Measurements from ENCODE around the gene CFAP119. TPM values are rescaled to one million over a fixed set of nuclear protein-coding genes. Genes with fewer than 3 reads are reported as not detected.

The CFAP119 gene
- total RNA-seq, 4 donors from 2014 or later = 0.42 to 2.9 (median 1.4) TPM

DNA sequence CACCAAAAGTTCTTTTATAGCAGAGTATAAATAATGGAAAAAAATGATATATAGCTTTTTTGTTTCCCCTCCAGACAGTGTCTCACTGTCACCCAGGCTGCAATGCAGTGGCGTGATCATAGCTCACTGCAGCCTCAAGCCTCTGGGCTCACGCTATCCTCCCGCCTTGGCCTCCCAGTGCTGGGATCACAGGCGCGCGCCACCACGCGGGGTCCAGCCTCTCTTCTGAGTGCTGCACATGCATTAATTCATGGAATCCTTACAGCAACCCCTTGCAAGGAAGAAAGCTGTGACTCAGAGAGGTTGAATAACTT, 43.2 kb upstream of the CFAP119 start:
- WGBS = 33% methylated on average over 8 of the region's 8 CpGs
- Histone ChIP-seq H3K27me3 (no peaks in the 10 kb centered on the region), H3K4me3 (peak overlapping the region; percentile 77 to 87 (median 82)), H3K36me3 (no peaks in the 10 kb centered on the region), H3K27ac (replicated peaks in 1 of 4) (peak overlapping the region; percentile 87 to 95 (median 91)), H3K4me1 (peaks cover 10 to 24% (median 21%) of the 10 kb centered on the region in 4 donors), H3K9me3 (no peaks in the 10 kb centered on the region)
- intact Hi-C loops (cut with DNase I) = loop anchor here (2.0 kb wide), 1 partner anchor 18 kb away; the partner anchor contains the start of gene ZNF629
- no peak for TF ChIP-seq POLR2A (IDR thresholded peaks at IDR 0.05; ENCODE audit: low read depth)
- TF ChIP-seq POLR2AphosphoS5 (IDR thresholded peaks at IDR 0.05) = no peak
- TF ChIP-seq, protein P1, sequence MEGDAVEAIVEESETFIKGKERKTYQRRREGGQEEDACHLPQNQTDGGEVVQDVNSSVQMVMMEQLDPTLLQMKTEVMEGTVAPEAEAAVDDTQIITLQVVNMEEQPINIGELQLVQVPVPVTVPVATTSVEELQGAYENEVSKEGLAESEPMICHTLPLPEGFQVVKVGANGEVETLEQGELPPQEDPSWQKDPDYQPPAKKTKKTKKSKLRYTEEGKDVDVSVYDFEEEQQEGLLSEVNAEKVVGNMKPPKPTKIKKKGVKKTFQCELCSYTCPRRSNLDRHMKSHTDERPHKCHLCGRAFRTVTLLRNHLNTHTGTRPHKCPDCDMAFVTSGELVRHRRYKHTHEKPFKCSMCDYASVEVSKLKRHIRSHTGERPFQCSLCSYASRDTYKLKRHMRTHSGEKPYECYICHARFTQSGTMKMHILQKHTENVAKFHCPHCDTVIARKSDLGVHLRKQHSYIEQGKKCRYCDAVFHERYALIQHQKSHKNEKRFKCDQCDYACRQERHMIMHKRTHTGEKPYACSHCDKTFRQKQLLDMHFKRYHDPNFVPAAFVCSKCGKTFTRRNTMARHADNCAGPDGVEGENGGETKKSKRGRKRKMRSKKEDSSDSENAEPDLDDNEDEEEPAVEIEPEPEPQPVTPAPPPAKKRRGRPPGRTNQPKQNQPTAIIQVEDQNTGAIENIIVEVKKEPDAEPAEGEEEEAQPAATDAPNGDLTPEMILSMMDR (IDR thresholded peaks at IDR 0.05) = no peak
- TF ChIP-seq EP300 (IDR thresholded peaks at IDR 0.05) = no peak
- no peak for DNase-seq (ENCODE audit: extremely low spot score)

DNA sequence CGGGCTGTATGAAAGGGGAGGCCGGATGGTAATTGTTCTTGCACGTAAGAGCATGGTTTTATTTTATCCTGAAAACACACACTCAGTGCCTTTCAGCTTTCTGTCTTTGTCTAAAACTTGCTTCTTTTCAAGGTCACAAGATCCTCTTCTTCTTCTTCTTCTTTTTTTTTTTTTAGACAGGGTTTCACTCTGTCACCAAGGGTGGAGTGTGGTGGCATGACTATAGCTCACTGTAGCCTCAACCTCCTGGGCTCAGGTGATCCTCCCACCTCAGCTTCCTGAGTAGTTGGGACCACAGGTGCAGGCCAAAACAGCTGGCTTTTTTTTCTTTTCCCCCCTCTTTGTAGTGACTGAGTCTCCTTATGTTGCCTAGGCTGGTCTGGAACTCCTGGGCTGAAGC, 41.1 kb upstream of the CFAP119 start:
- no peak for DNase-seq (ENCODE audit: extremely low spot score)
- H3K27ac ChIP-seq (replicated peaks in 1 of 4) = no peak overlapping the region
- H3K4me1 ChIP-seq = peaks cover 10 to 24% (median 21%) of the 10 kb centered on the region in 4 donors
- 64% methylated on average over 3 of the region's 3 CpGs for WGBS
- H3K27me3 ChIP-seq = no peaks in the 10 kb centered on the region
- TF ChIP-seq POLR2AphosphoS5 (IDR thresholded peaks at IDR 0.05) = no peak
- no peak for TF ChIP-seq EP300 (IDR thresholded peaks at IDR 0.05)
- TF ChIP-seq, protein P1 (IDR thresholded peaks at IDR 0.05) = no peak
- TF ChIP-seq POLR2A (IDR thresholded peaks at IDR 0.05; ENCODE audit: low read depth) = no peak
- no peaks in the 10 kb centered on the region for H3K36me3 ChIP-seq
- H3K4me3 ChIP-seq = no peak overlapping the region
- intact Hi-C loops (cut with DNase I) = no loop called here
- H3K9me3 ChIP-seq = no peaks in the 10 kb centered on the region

DNA sequence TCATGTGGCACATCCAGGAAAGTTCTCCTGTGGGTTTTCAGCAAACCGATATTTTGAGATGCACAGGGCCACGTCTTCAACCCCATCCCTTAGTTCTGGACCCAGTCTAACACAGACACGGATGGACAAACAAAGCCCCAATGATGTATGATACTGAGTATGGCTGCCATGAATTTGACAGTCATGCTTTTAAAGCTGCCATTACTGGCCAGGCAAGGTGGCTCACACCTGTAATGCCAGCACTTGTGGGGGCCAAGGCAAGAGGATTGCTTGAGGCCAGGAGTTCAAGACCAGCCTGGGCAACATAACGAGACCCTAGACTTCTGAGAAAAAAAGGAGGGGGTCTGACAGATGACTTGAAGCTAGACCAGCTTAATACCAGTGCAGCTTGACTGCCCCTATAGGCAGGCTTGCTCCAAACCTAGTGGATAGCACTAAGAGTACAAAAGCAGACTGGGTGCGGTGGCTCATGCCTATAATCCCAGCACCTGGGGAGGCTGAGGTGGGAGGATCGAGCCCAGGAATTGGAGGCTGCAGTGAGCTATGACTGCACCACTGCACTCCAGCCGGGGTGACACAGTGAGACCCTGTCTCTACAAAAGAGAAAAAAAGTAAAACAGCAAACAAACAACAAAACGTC, 35.9 kb upstream of the CFAP119 start:
- 83% methylated on average over 8 of the region's 8 CpGs for WGBS

DNA sequence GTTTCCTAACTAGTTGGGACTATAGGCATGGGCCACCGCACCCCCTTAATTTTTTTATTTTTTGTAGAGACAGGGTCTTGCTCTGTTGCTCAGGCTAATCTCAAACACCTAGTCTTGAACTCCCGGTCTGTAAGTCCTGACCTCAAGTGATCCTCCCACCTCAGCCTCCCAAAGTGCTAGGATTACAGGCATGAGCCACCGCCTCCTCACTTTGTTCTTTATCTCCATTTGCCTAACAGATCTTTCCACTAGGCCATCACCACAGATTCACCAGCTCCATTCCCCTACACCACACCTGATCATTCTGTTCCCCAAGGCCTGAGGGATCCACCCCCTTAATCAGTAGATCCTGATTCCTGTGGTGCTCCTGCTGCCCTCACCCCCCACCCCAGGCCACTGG, 32.8 kb upstream of the CFAP119 start:
- no peak for DNase-seq (ENCODE audit: extremely low spot score)
- TF ChIP-seq POLR2AphosphoS5 (IDR thresholded peaks at IDR 0.05) = no peak
- TF ChIP-seq, protein P1 (IDR thresholded peaks at IDR 0.05) = no peak
- TF ChIP-seq POLR2A (IDR thresholded peaks at IDR 0.05; ENCODE audit: low read depth) = no peak
- TF ChIP-seq EP300 (IDR thresholded peaks at IDR 0.05) = no peak
- Histone ChIP-seq H3K4me1 (no peaks in the 10 kb centered on the region), H3K27ac (replicated peaks in 1 of 4) (no peak overlapping the region), H3K27me3 (no peaks in the 10 kb centered on the region), H3K4me3 (no peak overlapping the region), H3K9me3 (no peaks in the 10 kb centered on the region), H3K36me3 (no peaks in the 10 kb centered on the region)
- intact Hi-C loops (cut with DNase I) = no loop called here
- 89% methylated on average over 3 of the region's 3 CpGs for WGBS

More for the DNA sequence above, 35.9 kb upstream of the CFAP119 start:
- Histone ChIP-seq H3K27ac (replicated peaks in 1 of 4) (no peak overlapping the region), H3K4me1 (no peaks in the 10 kb centered on the region), H3K36me3 (no peaks in the 10 kb centered on the region), H3K9me3 (no peaks in the 10 kb centered on the region), H3K27me3 (no peaks in the 10 kb centered on the region), H3K4me3 (no peak overlapping the region)
- intact Hi-C loops (cut with DNase I) = no loop called here
- no peak for DNase-seq (ENCODE audit: extremely low spot score)
- no peak for TF ChIP-seq POLR2AphosphoS5 (IDR thresholded peaks at IDR 0.05)
- no peak for TF ChIP-seq POLR2A (IDR thresholded peaks at IDR 0.05; ENCODE audit: low read depth)

DNA sequence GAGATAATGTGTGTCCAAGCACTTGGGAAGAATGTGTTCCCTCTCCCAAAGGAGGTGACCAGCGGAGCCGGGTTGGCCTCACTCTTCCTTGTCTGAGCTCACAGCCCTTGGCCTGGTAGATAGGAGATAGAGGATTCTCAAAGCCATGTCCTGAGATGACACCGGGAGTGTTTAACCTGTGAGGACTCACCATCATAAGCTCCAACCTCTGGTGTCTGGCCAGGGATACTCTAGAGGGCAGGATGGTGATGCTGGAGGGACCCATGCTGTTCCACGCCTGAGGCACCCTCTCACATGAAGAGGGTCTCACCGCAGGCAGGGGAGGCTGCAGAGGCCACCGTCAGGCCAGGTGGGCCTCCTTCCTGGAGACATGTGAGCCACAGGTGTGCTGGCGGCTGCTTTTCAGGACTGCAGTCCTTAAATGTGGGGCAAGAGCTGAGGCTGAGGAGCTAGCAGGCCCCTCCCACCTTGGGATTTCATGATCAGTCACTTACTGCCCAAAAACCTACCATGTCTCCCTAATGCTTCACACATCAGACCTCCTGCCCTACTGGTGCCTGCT, 31.7 kb upstream of the CFAP119 start:
- Histone ChIP-seq H3K27ac (replicated peaks in 1 of 4) (no peak overlapping the region), H3K9me3 (no peaks in the 10 kb centered on the region), H3K4me3 (no peak overlapping the region), H3K27me3 (no peaks in the 10 kb centered on the region), H3K36me3 (no peaks in the 10 kb centered on the region), H3K4me1 (no peaks in the 10 kb centered on the region)
- 88% methylated on average over 2 of the region's 7 CpGs for WGBS
- intact Hi-C loops (cut with DNase I) = no loop called here
- TF ChIP-seq, protein P1 (IDR thresholded peaks at IDR 0.05) = no peak
- no peak for TF ChIP-seq POLR2A (IDR thresholded peaks at IDR 0.05; ENCODE audit: low read depth)
- no peak for DNase-seq (ENCODE audit: extremely low spot score)

Data from esophagus muscularis mucosa (tissue), 4 donors.